ENCODE results near the gene RENBP. TPM values are rescaled to one million over a fixed set of nuclear protein-coding genes. Genes with fewer than 3 reads are reported as not detected.

RENBP gene
- total RNA-seq, 1 donor from 2014 or later, result 18.9 TPM

- H3K36me3 Mint-ChIP-seq (ENCODE audit: unreplicated experiment), result no peaks in the 10 kb centered on the region
- no peak for TF ChIP-seq CTCF (IDR thresholded peaks at IDR 0.05)
These were observed 28.9 kb upstream of the RENBP start for GRCh38 chrX:153973127-153974002.

GRCh38 chrX:153972368-153973126, 28.1 kb upstream of the RENBP start, which contains the start of gene TMEM187:
Gene TMEM187 (plus strand): TSS chrX:153972754. CDS start chrX:153982063, 9,309 bp downstream.
- Mint-ChIP-seq H3K4me3 (ENCODE audit: unreplicated experiment) (peak within 1 kb of the TSS; percentile 100), H3K4me1 (ENCODE audit: unreplicated experiment) (peaks cover 45% of the 10 kb centered on the region), H3K27me3 (ENCODE audit: unreplicated experiment) (no peaks in the 10 kb centered on the region), H3K9me3 (ENCODE audit: unreplicated experiment) (no peaks in the 10 kb centered on the region), H3K36me3 (ENCODE audit: unreplicated experiment) (no peaks in the 10 kb centered on the region), H3K27ac (ENCODE audit: unreplicated experiment) (peak within 1 kb of the TSS; percentile 100)
- peak; percentile 98 for DNase-seq (ENCODE audit: extremely low spot score, unreplicated experiment)
- no peak for TF ChIP-seq CTCF (IDR thresholded peaks at IDR 0.05)

More at GRCh38 chrX:153973127-153974002, 28.9 kb upstream of the RENBP start:
- Mint-ChIP-seq H3K27ac (ENCODE audit: unreplicated experiment) (peak overlapping the region; percentile 94), H3K4me1 (ENCODE audit: unreplicated experiment) (peaks cover 37% of the 10 kb centered on the region), H3K4me3 (ENCODE audit: unreplicated experiment) (peak overlapping the region; percentile 85), H3K27me3 (ENCODE audit: unreplicated experiment) (no peaks in the 10 kb centered on the region), H3K9me3 (ENCODE audit: unreplicated experiment) (no peaks in the 10 kb centered on the region)
- DNase-seq (ENCODE audit: extremely low spot score, unreplicated experiment), result no peak

- no peak for TF ChIP-seq CTCF (IDR thresholded peaks at IDR 0.05)
- Mint-ChIP-seq H3K4me3 (ENCODE audit: unreplicated experiment) (peak within 1 kb of the TSS; percentile 100), H3K36me3 (ENCODE audit: unreplicated experiment) (no peaks in the 10 kb centered on the region), H3K4me1 (ENCODE audit: unreplicated experiment) (peaks cover 53% of the 10 kb centered on the region), H3K27ac (ENCODE audit: unreplicated experiment) (peak within 1 kb of the TSS; percentile 100), H3K9me3 (ENCODE audit: unreplicated experiment) (no peaks in the 10 kb centered on the region), H3K27me3 (ENCODE audit: unreplicated experiment) (no peaks in the 10 kb centered on the region)
- DNase-seq (ENCODE audit: extremely low spot score, unreplicated experiment), result peak; percentile 99
These were observed 27.3 kb upstream of the RENBP start, which contains the start of gene HCFC1 for GRCh38 chrX:153971450-153972367. Gene HCFC1 (minus strand): TSS chrX:153971818. CDS start chrX:153970840, 978 bp downstream.

- Mint-ChIP-seq H3K27me3 (ENCODE audit: unreplicated experiment) (no peaks in the 10 kb centered on the region), H3K4me3 (ENCODE audit: unreplicated experiment) (peak overlapping the region; percentile 100), H3K27ac (ENCODE audit: unreplicated experiment) (peak overlapping the region; percentile 100), H3K4me1 (ENCODE audit: unreplicated experiment) (peaks cover 58% of the 10 kb centered on the region), H3K36me3 (ENCODE audit: unreplicated experiment) (no peaks in the 10 kb centered on the region), H3K9me3 (ENCODE audit: unreplicated experiment) (no peaks in the 10 kb centered on the region)
- no peak for TF ChIP-seq CTCF (IDR thresholded peaks at IDR 0.05)
- DNase-seq (ENCODE audit: extremely low spot score, unreplicated experiment), result peak; percentile 98
These were observed 26.6 kb upstream of the RENBP start for GRCh38 chrX:153971124-153971449.

Data from osteocyte (in vitro differentiated cells).